HCT116 (cell line): Measurements from ENCODE around the gene TERT. TPM values are rescaled to one million over a fixed set of nuclear protein-coding genes. Genes with fewer than 3 reads are reported as not detected.

Source experiments
- ATAC-seq: fragments of 200-7000 bp; cut with Tn5 transposase; 2 replicates; pipeline ENCODE4 v1.9.1; 2020; ENCODE audit warnings: mild to moderate bottlenecking, moderate library complexity
- BruUV-seq: library from RNA; stranded (reverse); fragments of 400-500 nt; replicated peaks from 2 replicates; lab custom pipeline; 2021; lab: Mats Ljungman, UMichigan
- CTCF ChIA-PET: fragments of 300-600 bp; sonication (Branson Sonifier 250); formaldehyde crosslinking; loops from one replicate; lab custom pipeline; 2021; ENCODE audit warnings: antibody characterized with exemption; lab: Charles Lee
- POLR2A ChIA-PET: fragments of 300-600, 350-600 bp; sonication (Branson Sonifier 250); formaldehyde crosslinking; loops from one replicate; lab custom pipeline; 2021; ENCODE audit warnings: antibody characterized with exemption; lab: Charles Lee
- RAD21 ChIA-PET, 2 experiments: fragments of 300-600 bp; sonication (Branson Sonifier 250); formaldehyde crosslinking; loops; one replicate each; lab custom pipeline; 2023; ENCODE audit warnings: low total read pairs in 2 of 2; ENCODE audit not compliant: uncharacterized antibody in 2 of 2, unreplicated experiment in 2 of 2, low non-redundant PET in 1 of 2; lab: Charles Lee
- DNase-seq: peaks from one replicate; pipeline ENCODE4 v3.0.0-alpha.2; 2010; ENCODE audit warnings: low read depth, low spot score
- H2AFZ ChIP-seq: fragments of 200-600 bp; shearing (Covaris generic), sonication (generic); 2 replicates; pipeline ENCODE4 v1.6.1; 2017; ENCODE audit warnings: low read depth, mixed run types, mixed read lengths, antibody characterized with exemption, low read length; ENCODE audit not compliant: poor library complexity, severe bottlenecking
- H3K27ac ChIP-seq: 2 replicates; pipeline ENCODE4 v1.5.1; 2012; ENCODE audit warnings: low read depth, low read length
- H3K27me3 ChIP-seq: fragments of 200-600 bp; sonication (generic); 2 replicates; pipeline ENCODE4 v1.6.1; 2016; ENCODE audit warnings: mixed run types, low read length, mixed read lengths; ENCODE audit not compliant: insufficient read depth
- H3K36me3 ChIP-seq, 2 experiments: fragments of 200-500 bp in 1 of 2; fragments of 200-600 bp in 1 of 2; sonication (Bioruptor generic) in 1 of 2; sonication (generic) in 1 of 2; 2 replicates each; pipeline versions ENCODE4 v1.5.1 to v1.6.1; 2014 to 2016; ENCODE audit warnings: low read length in 2 of 2, inconsistent platforms in 1 of 2, mixed read lengths in 1 of 2, mixed run types in 1 of 2; ENCODE audit not compliant: insufficient read depth in 2 of 2, control insufficient read depth in 1 of 2
- H3K4me1 ChIP-seq, 2 experiments: fragments of 200-600 bp in 1 of 2; sonication (generic) in 1 of 2; 2 replicates each; pipeline versions ENCODE4 v1.5.1 to v1.6.1; 2012 to 2017; ENCODE audit warnings: low read length in 2 of 2, inconsistent platforms in 1 of 2, mild to moderate bottlenecking in 1 of 2, mixed read lengths in 1 of 2, mixed run types in 1 of 2, moderate library complexity in 1 of 2; ENCODE audit not compliant: insufficient read depth in 2 of 2, control insufficient read depth in 1 of 2
- H3K4me2 ChIP-seq: fragments of 200-600 bp; sonication (generic); 2 replicates; pipeline ENCODE4 v1.6.1; 2017; ENCODE audit warnings: mixed run types, low read length, mixed read lengths
- H3K4me3 ChIP-seq, 2 experiments: fragments of 200-600 bp in 1 of 2; sonication (generic) in 1 of 2; replicated peaks in 1 of 2; 2 replicates each; pipeline ENCODE4 v1.5.1; 2011 to 2016; ENCODE audit warnings: low read length in 2 of 2, control low read depth in 1 of 2, low read depth in 1 of 2, mild to moderate bottlenecking in 1 of 2, mixed read lengths in 1 of 2, mixed run types in 1 of 2
- H3K79me2 ChIP-seq: fragments of 200-600 bp; sonication (generic); 2 replicates; pipeline ENCODE4 v1.6.1; 2017; ENCODE audit warnings: mild to moderate bottlenecking, mixed run types, low read length, moderate library complexity, mixed read lengths; ENCODE audit not compliant: insufficient read depth
- H3K9ac ChIP-seq: fragments of 200-600 bp; sonication (generic); 2 replicates; pipeline ENCODE4 v1.6.1; 2016; ENCODE audit warnings: low read length, mixed read lengths
- H3K9me2 ChIP-seq: fragments of 200-600 bp; sonication (generic), shearing (Covaris generic); 2 replicates; pipeline ENCODE4 v1.6.1; 2017; ENCODE audit warnings: mixed run types, mild to moderate bottlenecking, moderate library complexity; ENCODE audit not compliant: insufficient read depth
- H3K9me3 ChIP-seq, 2 experiments: fragments of 200-500 bp in 1 of 2; fragments of 200-600 bp in 1 of 2; sonication (Bioruptor generic) in 1 of 2; sonication (generic) in 1 of 2; 2 replicates each; pipeline ENCODE4 v1.6.1; 2014 to 2017; ENCODE audit warnings: low read length in 2 of 2, mixed read lengths in 2 of 2, inconsistent platforms in 1 of 2, low read depth in 1 of 2, mild to moderate bottlenecking in 1 of 2, mixed run types in 1 of 2, moderate library complexity in 1 of 2; ENCODE audit not compliant: control insufficient read depth in 1 of 2, insufficient read depth in 1 of 2
- H4K20me1 ChIP-seq: fragments of 200-600 bp; sonication (generic), shearing (Covaris generic); 2 replicates; pipeline ENCODE4 v1.6.1; 2017; ENCODE audit warnings: mixed run types, mild to moderate bottlenecking, moderate library complexity; ENCODE audit not compliant: insufficient read depth
- CBX3 ChIP-seq: IDR thresholded peaks from 2 replicates; pipeline ENCODE4 v1.6.1; 2012; ENCODE audit warnings: low read depth
- ELF1 ChIP-seq: IDR thresholded peaks from 2 replicates; pipeline ENCODE4 v1.6.1; 2012; ENCODE audit warnings: low read depth, borderline replicate concordance
- EZH2phosphoT487 ChIP-seq: fragments of 200-600 bp; IDR thresholded peaks from 2 replicates; pipeline ENCODE4 v1.6.1; 2018; ENCODE audit warnings: antibody characterized with exemption, borderline replicate concordance
- POLR2AphosphoS5 ChIP-seq: IDR thresholded peaks from 2 replicates; pipeline ENCODE4 v1.6.1; 2011; ENCODE audit warnings: mild to moderate bottlenecking, low read depth, low read length, moderate library complexity
- SRF ChIP-seq: IDR thresholded peaks from 2 replicates; pipeline ENCODE4 v1.6.1; 2012; ENCODE audit warnings: low read depth
- TCF7L2 ChIP-seq: IDR thresholded peaks from 2 replicates; pipeline ENCODE4 v1.7.0; 2011; ENCODE audit warnings: borderline replicate concordance, inconsistent platforms; ENCODE audit not compliant: insufficient read depth, insufficient read length; ENCODE audit errors: extremely low read depth
- YY1 ChIP-seq: IDR thresholded peaks from 2 replicates; pipeline ENCODE4 v1.6.1; 2011; ENCODE audit warnings: low read length, low read depth, moderate library complexity, mild to moderate bottlenecking; ENCODE audit not compliant: insufficient replicate concordance; ENCODE audit errors: extremely low read depth
- ZFX ChIP-seq: fragments of 450-650 bp; IDR thresholded peaks from 2 replicates; pipeline ENCODE4 v1.6.1; 2017
- intact Hi-C: fragments of 100-400 bp; cut with micrococcal nuclease; formaldehyde crosslinking; loops from 2 replicates; pipeline ENCODE4 v1.10.0; 2022
- total RNA-seq: library from RNA; stranded (reverse); gene quantifications from one replicate; pipeline ENCODE4 v1.2.1, GENCODE V29; 2021; ENCODE audit not compliant: unreplicated experiment
- TF ChIP-seq, protein P1 (sequence below): IDR thresholded peaks from 2 replicates; pipeline ENCODE4 v1.6.1; 2012
- TF ChIP-seq, protein P2 (sequence below): IDR thresholded peaks from 2 replicates; pipeline ENCODE4 v1.6.1; 2012; ENCODE audit warnings: low read depth
- TF ChIP-seq, protein P3 (sequence below), 3 experiments: fragments of 200-600 bp in 1 of 3; sonication (generic) in 1 of 3; IDR thresholded peaks in 2 of 3; conservative IDR thresholded peaks in 1 of 3; 2 replicates each; pipeline ENCODE4 v1.5.1; 2012 to 2017; ENCODE audit warnings: low read depth in 2 of 3, low read length in 2 of 3, antibody characterized with exemption in 1 of 3, borderline replicate concordance in 1 of 3, control low read depth in 1 of 3, mild to moderate bottlenecking in 1 of 3, mixed read lengths in 1 of 3, mixed run types in 1 of 3, moderate library complexity in 1 of 3; ENCODE audit not compliant: insufficient read depth in 1 of 3
- TF ChIP-seq, protein P4 (sequence below): IDR thresholded peaks from 2 replicates; pipeline ENCODE4 v1.6.1; 2011; ENCODE audit warnings: mild to moderate bottlenecking, low read length, moderate library complexity; ENCODE audit not compliant: insufficient replicate concordance; ENCODE audit errors: extremely low read depth

The TERT gene
- total RNA-seq, 1 experiment from 2014 or later = 6.9 TPM

DNA sequence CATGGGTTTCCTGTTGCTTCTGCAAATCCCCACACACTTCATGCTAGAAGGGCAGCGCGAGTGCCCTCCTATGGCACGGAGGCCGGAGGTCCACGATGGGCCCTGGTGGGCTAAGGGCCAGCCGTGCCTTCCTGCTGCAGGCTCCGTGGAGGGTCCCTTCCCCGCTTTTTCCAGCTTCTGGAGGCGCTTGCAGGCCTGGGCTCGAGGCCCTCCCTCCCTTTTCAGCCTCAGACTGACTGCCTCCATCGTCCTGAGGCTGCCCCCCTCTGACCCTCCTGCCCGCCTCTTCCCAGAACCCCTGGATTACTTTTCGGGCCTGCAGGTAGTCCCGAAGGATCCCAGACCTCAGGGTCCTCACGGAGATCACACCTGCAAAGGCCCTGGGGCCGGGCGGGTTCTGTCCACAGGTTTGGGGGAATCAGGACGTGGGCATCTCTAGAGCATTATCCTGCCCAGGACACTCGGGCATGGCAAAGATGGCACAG lies 3.2 kb upstream of the TERT start:
- intact Hi-C loops = no loop called here
- H3K4me2 ChIP-seq = no peak overlapping the region
- POLR2A ChIA-PET = no interaction called here
- CTCF ChIA-PET = no interaction called here
- no peak for ATAC-seq
- no peak overlapping the region for H3K9ac ChIP-seq
- H3K4me3 ChIP-seq = no peak overlapping the region
- RAD21 ChIA-PET = no interaction called here
- peaks cover 0 to 9% of the 10 kb centered on the region in 2 experiments; a peak in 1 of 4 replicates for H3K4me1 ChIP-seq
- H3K9me3 ChIP-seq = no peaks in the 10 kb centered on the region
- BruUV-seq = no TSS peak
- H3K36me3 ChIP-seq = no peaks in the 10 kb centered on the region
- H3K79me2 ChIP-seq = no peaks in the 10 kb centered on the region
- TF ChIP-seq SRF = no peak
- no peak for TF ChIP-seq CBX3
- no peak for TF ChIP-seq ELF1
- TF ChIP-seq ZFX = no peak
- TF ChIP-seq TCF7L2 = no peak
- TF ChIP-seq, protein P1, sequence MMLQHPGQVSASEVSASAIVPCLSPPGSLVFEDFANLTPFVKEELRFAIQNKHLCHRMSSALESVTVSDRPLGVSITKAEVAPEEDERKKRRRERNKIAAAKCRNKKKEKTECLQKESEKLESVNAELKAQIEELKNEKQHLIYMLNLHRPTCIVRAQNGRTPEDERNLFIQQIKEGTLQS = no peak
- no peak for TF ChIP-seq YY1
- no peaks in the 10 kb centered on the region; the same call in 1 of the 2 replicates for H3K27me3 ChIP-seq
- no peak overlapping the region for H2AFZ ChIP-seq
- H4K20me1 ChIP-seq = no peaks in the 10 kb centered on the region
- no peaks in the 10 kb centered on the region for H3K9me2 ChIP-seq
- H3K27ac ChIP-seq = no peak overlapping the region
- no peak for DNase-seq

DNA sequence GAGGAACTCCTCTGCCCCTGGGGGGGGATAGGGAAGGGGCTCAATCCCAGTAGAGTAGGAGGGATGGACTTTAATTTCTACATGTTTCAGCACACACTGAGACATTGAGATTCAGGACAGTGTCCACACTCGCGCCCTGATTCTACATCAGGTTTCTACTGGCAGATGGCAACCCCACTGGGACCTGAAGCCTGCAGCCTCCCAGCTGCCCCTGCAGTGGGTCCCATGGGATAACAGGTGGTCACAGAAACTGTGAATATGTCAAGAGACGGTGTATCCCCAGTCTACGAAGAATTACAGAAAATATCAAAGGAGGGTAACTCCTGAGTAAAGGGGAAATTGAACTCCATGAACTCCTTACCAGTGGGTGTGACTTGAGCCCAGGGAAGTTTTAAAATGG lies 2.4 kb upstream of the TERT start:
- H4K20me1 ChIP-seq = no peaks in the 10 kb centered on the region
- no peak overlapping the region for H2AFZ ChIP-seq
- ATAC-seq (no peak), DNase-seq (no peak)
- H3K9me2 ChIP-seq = no peaks in the 10 kb centered on the region
- no peaks in the 10 kb centered on the region for H3K9me3 ChIP-seq
- no peak overlapping the region for H3K4me3 ChIP-seq
- no peak overlapping the region for H3K9ac ChIP-seq
- intact Hi-C loops = no loop called here
- no TSS peak for BruUV-seq
- ChIA-PET POLR2A (no interaction called here), RAD21 (no interaction called here), CTCF (no interaction called here)
- no peak overlapping the region for H3K27ac ChIP-seq
- peaks cover 0 to 9% of the 10 kb centered on the region in 2 experiments; a peak in 1 of 4 replicates for H3K4me1 ChIP-seq
- H3K4me2 ChIP-seq = no peak overlapping the region
- no peaks in the 10 kb centered on the region; the same call in 1 of the 2 replicates for H3K27me3 ChIP-seq
- H3K79me2 ChIP-seq = no peaks in the 10 kb centered on the region
- no peaks in the 10 kb centered on the region for H3K36me3 ChIP-seq
- TF ChIP-seq, protein P2, sequence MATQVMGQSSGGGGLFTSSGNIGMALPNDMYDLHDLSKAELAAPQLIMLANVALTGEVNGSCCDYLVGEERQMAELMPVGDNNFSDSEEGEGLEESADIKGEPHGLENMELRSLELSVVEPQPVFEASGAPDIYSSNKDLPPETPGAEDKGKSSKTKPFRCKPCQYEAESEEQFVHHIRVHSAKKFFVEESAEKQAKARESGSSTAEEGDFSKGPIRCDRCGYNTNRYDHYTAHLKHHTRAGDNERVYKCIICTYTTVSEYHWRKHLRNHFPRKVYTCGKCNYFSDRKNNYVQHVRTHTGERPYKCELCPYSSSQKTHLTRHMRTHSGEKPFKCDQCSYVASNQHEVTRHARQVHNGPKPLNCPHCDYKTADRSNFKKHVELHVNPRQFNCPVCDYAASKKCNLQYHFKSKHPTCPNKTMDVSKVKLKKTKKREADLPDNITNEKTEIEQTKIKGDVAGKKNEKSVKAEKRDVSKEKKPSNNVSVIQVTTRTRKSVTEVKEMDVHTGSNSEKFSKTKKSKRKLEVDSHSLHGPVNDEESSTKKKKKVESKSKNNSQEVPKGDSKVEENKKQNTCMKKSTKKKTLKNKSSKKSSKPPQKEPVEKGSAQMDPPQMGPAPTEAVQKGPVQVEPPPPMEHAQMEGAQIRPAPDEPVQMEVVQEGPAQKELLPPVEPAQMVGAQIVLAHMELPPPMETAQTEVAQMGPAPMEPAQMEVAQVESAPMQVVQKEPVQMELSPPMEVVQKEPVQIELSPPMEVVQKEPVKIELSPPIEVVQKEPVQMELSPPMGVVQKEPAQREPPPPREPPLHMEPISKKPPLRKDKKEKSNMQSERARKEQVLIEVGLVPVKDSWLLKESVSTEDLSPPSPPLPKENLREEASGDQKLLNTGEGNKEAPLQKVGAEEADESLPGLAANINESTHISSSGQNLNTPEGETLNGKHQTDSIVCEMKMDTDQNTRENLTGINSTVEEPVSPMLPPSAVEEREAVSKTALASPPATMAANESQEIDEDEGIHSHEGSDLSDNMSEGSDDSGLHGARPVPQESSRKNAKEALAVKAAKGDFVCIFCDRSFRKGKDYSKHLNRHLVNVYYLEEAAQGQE = no peak
- TF ChIP-seq EZH2phosphoT487 = no peak
- no peak for TF ChIP-seq POLR2AphosphoS5
- TF ChIP-seq, protein P3, sequence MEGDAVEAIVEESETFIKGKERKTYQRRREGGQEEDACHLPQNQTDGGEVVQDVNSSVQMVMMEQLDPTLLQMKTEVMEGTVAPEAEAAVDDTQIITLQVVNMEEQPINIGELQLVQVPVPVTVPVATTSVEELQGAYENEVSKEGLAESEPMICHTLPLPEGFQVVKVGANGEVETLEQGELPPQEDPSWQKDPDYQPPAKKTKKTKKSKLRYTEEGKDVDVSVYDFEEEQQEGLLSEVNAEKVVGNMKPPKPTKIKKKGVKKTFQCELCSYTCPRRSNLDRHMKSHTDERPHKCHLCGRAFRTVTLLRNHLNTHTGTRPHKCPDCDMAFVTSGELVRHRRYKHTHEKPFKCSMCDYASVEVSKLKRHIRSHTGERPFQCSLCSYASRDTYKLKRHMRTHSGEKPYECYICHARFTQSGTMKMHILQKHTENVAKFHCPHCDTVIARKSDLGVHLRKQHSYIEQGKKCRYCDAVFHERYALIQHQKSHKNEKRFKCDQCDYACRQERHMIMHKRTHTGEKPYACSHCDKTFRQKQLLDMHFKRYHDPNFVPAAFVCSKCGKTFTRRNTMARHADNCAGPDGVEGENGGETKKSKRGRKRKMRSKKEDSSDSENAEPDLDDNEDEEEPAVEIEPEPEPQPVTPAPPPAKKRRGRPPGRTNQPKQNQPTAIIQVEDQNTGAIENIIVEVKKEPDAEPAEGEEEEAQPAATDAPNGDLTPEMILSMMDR (IDR thresholded peaks at IDR 0.05 in 2 of 3, conservative IDR thresholded peaks at IDR 0.05 in 1 of 3; ENCODE audit: borderline replicate concordance in 1 of 3, insufficient read depth in 1 of 3, low read depth in 2 of 3, low read length in 2 of 3) = no peak
- TF ChIP-seq, protein P4, sequence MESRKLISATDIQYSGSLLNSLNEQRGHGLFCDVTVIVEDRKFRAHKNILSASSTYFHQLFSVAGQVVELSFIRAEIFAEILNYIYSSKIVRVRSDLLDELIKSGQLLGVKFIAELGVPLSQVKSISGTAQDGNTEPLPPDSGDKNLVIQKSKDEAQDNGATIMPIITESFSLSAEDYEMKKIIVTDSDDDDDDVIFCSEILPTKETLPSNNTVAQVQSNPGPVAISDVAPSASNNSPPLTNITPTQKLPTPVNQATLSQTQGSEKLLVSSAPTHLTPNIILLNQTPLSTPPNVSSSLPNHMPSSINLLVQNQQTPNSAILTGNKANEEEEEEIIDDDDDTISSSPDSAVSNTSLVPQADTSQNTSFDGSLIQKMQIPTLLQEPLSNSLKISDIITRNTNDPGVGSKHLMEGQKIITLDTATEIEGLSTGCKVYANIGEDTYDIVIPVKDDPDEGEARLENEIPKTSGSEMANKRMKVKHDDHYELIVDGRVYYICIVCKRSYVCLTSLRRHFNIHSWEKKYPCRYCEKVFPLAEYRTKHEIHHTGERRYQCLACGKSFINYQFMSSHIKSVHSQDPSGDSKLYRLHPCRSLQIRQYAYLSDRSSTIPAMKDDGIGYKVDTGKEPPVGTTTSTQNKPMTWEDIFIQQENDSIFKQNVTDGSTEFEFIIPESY = no peak
